B cell (primary cell): ENCODE data around the gene PTPRM.

Experiments used
- CTCF ChIP-seq: fragments of 200-600 bp; IDR thresholded peaks from one replicate; pipeline ENCODE4 v1.8.0; 2022; ENCODE audit warnings: antibody characterized with exemption, mild to moderate bottlenecking
- EZH2 ChIP-seq: IDR thresholded peaks from 2 replicates; pipeline ENCODE4 v1.6.1; 2012; ENCODE audit warnings: borderline replicate concordance, low read depth, mild to moderate bottlenecking, moderate library complexity, low read length; ENCODE audit not compliant: insufficient read depth, poor library complexity, severe bottlenecking

- TF ChIP-seq CTCF = no peak
- TF ChIP-seq EZH2 = no peak
Observed at GRCh38 chr18:7646174-7646886, 79.2 kb downstream of the PTPRM start.
